NCI-H128 (cell line): ENCODE results near the gene FAM3B.
"Not testable (repeated sequence)": the region's sequence is repeated elsewhere in the genome, so short reads cannot be mapped to it uniquely, and the experiment has no call there.

Experiments used
- DNase-seq: peaks from one replicate; lab custom pipeline; 2025; ENCODE audit not compliant: unreplicated experiment; lab: John Stamatoyannopoulos, UW

Gene FAM3B, protein sequence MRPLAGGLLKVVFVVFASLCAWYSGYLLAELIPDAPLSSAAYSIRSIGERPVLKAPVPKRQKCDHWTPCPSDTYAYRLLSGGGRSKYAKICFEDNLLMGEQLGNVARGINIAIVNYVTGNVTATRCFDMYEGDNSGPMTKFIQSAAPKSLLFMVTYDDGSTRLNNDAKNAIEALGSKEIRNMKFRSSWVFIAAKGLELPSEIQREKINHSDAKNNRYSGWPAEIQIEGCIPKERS

DNA sequence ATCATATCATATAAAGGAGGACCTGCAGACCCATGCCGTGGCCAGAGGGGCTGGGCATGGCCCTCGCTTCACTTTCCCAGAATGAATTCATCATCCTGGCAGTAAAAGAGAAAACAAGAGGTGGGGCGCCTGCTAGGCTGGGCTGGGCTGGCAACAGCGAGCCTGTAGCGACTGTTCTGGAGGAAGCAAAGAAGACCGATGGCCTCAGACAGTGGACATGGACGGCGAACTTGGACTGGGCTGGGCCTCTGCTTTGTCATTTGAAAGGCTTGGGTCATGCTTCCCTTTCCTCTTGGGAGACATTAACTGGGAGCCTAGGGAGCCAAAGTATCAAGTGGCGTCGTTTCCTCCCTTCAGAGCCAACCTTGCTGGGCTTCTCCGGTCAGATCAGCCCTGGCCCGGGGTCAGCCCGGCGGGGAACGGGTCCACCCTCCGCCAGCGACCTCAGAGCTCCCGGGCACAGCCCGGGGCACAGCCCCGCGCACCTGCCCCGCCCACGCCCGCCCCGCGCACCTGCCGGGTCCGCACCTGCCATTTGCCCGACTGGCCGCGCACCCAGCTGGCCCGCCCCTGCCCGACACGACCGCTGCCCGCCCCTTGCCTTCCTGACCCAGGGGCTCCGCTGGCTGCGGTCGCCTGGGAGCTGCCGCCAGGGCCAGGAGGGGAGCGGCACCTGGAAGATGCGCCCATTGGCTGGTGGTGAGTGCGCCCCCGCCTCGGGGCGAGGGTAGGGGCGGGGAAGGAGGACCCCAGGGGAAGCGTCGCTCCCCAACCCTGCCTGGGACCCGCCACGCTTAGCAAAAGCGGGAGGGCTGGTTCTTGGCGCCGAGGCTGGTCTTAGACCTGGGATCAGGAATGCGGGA is at the start of gene FAM3B:
Gene FAM3B, plus strand, starts transcription at position 602 of the 863 bp plus-strand sequence. Its CDS starts 79 bp downstream, at position 681.
- DNase-seq, result peak; percentile 32

DNA sequence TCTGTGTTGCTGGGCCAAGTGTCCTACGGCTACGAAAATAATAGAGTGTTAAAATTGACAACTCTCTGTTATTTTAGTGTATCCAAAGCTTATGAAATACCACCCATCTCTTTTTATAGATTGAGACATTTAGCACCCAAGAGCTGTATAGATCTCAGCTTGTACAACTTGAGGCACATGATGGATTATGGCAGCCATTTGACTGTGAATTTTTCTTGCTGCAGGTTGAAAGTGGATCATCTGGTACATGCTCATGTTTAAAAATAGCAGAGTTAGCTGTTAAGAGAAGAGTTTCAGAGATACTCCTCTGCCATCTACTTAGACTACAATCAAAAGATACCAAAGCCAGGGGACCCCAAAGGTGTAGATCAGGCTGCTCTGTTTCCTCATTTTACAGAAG is 49.3 kb upstream of the FAM3B start:
- no peak for DNase-seq

DNA sequence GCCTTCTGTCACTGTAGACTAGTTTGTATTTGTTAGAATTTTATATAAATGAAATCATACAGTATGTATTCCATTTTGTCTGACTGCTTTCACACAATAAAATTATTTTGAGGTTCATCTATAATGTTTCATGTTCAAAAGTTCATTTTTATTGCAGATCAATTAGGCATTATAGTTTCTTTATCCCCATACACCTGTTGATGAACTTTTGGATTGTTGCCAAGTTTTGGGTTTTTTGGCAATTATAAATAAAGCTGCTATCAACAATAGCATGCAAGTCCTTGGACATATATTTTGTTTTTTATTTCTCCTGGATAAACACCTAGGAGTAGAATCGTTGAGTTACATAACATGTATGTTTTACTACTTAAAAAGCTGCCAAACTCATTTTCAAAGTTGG is 47.1 kb upstream of the FAM3B start:
- no peak for DNase-seq

DNA sequence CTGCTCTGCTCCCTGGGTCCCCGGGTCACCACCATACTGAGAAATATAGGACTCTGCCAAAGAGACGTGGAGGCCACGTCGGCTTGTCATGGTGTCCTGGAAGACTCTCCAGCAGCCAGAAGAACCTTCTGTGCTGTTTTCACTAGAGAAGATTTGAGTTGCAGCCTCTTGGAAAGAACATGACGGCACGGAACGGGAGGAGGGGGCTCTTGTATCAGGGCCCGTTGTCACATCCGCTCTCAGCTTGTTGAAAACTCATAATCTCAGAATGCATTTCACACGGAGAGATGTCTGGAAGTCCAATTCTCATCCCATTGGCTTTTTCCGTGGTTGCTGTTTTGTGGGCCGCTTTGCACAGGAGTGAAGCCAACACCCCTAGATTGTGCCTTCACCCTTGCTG is 39.4 kb upstream of the FAM3B start:
- DNase-seq, result no peak

DNA sequence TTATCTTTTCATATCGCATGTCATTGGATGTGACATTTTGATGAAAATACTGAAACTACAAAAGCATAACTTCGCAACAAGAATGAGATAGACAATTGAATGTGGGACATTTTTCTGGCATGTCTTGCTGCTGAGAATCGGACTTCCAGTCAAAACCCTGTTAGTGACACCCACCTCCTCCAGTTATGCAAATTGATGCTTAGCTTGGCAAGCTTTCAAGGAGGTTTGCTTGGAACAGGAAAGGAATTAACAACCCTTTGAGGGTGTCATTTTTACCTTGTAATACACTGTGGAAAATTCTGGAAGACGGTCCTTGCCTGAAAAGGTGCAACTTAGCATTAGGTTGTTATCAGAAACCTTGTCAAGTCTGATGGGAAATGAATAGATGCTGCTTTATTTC is 38.8 kb upstream of the FAM3B start:
- no peak for DNase-seq

DNA sequence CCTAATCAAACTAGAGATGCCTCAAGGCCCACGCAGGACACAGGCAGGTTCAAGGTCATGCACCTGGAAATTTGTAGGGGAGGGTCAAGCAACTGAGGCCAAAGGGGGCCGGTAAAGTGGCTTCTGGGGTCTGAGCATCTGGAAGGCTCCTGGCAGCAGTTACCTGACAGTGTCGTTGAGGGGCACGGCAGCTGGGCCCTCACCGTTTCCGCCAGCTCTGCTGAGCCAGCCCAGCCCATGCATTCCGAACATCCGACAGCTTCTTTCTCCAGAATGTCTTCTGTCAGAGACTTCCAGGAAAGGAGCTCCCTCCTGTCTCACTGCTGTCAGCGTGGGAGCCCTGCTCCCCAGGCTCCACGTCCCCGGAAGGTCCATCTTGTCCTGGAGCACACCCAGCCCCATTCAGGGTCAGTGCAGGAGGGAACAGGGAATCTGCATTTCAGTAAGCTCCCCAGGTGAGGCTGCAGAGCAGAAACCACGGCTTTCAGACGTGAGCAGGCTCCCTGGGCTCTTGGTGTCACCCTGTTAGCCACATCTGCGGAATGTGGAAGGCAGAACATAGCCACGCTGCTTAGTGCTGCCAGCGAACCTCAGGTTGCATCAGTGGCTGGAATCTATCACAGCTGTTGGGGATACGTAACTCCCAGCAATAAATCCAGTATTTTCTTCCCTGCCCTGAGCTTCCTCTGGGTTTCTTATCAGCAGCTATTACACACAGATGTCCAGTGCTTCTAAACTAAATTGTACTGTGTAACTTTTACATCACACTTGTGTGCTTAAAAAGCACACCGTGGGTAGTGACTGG is 36.3 kb upstream of the FAM3B start:
- DNase-seq, result no peak

DNA sequence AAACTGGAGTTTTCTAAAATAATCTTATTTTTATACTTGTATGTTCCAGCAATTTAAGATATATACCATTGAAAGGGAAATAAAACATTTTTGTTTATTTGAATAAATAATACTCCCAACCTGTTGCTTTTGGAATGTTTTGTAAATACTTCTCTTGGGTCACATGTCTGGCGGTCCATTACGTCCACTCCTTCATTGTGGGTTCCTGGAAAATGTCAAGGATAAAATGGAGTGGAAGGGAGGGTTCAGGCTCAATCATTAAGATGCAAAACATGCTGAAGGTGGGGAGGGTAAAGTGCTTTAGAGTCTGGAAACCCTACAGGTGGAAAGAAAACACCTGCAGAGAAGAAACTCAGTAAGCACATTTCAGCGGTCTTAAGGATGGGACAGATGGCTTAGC is 34.2 kb upstream of the FAM3B start:
- DNase-seq, result no peak

DNA sequence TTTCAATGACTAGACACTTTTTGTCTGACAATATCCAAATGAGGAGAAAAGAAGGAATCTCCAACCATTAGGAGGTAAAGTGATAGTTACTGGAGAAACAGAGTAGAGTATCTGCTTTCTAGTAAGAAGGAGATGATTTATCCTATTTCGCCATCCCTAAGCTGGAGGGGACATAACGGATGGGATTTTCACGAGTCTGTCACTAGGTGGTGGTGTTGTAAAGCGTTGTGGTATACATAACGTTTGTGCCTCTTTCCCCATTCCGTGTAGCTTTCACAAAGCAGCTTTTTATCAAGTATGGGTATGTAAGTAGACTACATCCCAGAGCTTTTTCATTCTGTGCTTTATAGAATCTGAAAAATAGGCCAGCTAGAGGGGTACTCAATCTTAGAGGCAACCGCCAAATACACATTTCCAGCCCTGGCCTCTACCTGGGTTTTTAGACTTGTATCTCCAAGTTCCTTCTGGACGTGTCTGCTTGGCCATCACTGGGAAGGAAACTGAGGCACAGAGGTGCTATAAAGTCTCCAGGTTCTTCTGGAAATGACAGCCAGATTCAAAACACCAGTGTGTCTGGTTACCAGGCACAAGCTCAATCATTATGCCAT is 33.3 kb upstream of the FAM3B start:
- DNase-seq, result peak; percentile 27

DNA sequence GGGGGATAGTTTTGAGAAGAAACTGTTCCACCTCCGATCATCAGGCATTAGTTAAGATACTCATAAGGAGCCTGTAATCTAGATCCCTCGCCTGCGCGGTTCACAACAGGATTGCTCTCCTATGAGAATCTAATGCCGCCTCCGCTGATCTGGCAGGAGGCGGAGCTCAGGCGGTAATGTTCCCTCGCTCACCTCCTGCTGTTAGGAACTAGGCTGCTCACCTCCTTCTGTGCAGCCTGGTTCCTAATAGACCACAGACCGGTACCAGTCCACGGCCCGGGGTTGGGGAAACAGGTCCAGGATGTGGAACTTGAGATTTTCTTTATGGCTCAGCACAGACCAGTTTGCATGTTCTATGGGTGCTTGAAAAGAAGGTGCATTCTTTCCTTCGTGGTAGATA is 27.2 kb upstream of the FAM3B start:
- no peak for DNase-seq

DNA sequence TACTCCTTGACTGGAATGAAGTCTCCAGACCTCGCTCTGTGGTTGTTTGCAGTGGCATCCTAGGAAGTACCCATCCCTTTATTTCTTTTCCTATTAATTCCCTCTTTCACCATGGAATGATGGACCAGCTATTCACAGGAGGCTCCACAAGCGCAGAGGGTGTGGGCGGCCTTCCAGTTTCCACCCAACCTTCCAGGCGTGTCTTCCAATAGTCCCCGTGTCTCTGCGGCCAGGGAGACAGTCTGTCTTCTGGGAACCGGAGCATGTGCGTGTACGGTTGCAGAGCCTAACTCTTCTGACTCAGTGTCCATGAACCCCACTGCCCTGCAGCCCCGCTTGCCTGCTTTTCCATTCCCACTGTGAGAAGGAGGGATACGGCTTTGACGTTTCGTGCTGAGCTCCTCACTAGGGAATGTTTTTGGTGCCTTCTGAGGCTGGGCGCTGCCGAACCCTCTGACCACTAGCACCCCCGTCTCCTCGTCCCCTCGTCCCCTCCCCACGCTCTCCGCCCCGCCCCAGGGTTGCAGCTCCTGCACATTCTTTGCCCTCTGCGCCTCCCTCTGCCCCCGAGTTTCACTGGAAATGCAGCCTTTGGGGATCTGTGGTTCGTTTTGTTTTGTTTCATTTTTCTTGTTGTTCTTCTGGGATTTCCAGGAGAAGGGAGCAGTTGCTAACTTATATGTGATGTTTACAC is 26.3 kb upstream of the FAM3B start:
- no peak for DNase-seq

DNA sequence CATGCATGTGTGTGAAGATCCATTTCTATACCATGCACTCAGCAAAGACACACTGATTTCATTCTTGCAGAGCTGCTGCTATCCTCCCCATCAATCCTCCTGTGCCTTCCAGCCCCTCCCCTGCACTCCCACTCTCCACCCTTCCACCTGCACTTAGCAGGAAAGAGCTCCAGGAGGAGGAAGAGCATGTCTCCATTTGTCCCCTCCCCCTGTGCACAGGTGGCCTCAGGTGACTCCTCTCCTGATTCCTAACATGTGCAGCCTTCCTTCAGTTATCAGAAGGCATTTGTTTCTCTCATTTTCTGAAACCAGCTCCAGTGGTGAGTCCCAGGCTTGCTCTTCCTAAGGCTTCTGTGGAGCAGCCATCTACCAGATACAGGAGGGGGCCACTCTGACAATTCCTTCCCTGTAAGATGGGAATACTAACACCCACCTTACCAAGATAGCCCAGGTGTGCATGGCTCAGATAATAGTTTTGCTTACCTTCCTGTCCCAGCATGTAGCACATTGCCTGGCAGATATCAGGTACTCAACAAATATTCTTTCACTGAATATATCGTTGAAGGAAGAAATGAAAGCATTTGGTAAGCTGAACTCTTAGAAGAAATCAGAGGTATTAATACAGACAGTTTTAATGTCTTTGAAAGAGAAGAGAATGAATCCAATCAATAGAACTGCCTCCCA is 21.9 kb upstream of the FAM3B start:
- no peak for DNase-seq

DNA sequence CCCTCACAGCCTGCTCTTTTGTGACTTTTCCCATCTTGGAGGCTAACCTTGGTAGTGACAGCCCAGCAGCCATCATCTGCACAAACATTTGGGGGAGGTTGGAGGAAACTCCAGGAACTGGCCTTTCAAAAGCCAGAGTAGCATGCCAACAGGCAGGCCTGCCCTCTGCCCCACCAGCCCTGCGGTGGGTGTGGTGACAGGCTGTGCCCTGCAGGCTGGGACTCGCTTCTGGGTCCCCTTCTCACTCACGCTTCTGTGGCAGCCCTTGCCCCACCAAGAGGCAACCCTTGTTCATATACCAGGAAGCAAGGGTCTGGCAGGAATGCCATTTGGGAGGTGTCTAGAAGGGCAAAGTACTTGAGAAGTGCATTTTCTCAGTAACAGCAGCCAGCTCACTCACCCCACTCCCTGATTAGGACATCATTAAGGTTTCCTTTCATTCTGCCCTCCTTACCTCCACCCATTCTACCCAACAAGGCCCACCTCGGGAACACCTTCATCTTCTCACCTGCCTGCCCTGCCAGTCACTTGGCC is 20.8 kb upstream of the FAM3B start:
- DNase-seq, result no peak

DNA sequence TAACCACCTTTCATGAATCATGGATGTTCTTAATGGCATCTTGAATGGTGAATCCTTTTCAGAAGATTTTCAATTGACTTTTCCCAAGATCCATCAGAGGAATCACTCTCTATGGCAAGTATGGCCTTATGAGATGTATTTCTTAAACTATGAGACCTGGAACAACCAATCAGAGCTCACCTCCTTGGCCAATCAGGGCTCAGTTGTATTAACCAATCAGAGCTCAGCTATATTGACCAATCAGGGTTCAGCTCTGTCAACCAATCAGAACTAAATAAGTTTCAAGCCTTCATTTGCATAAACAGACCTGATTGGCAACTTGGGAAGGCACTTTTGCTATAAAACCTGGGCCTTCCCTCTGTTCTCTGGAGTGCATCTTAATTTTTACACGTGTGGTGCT is 13.6 kb upstream of the FAM3B start:
- no peak for DNase-seq

DNA sequence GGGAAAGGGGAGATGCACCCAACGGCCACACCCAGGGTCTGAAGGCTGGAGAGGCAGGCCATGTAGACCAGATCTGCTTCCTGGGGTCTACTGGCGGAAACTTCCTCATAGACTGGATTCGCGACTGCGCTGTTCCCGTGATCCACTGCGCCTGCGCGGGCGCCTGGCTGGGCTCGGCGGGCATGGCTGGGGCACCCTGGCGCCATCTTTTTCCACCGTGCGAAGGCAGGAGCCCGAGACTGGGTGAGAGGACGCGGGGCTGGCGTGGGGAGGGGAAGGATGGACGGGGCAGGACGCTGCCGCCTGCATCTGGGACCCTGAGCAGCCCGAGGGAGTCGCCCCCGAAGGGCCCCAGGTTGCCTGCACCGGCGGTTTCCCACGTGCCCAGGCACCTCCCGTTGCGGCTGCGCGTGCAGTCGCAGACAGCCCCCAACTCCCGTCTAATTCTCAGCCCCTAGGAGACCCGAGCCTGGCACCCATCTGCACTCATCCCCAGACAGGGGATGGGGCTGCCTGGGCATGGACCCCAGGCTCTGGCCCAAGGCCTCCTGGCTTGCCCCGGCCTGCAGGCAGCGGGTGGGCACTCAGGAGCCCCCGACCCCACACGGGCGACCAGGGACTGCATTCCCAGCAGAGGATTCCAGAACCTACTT is 12.4 kb upstream of the FAM3B start:
- DNase-seq, result no peak

DNA sequence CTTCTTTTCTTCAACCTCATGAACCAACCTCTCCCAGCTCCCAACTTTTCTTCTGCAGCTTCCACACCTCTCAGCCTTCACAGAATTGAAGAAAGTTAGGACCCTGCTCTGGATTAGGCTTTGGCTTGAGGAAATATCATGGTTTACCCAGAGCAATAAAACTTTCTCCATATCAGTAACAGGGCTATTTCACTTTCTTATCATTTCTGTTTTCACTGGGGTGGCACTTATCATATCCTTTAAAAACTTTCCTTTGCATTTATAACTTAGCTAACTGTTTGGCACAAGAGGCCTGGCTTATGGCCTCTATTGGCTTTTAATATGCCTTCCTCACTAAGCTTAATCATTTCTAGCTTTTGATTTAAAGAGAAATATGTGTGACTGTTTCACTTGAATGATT is 9.4 kb upstream of the FAM3B start:
- DNase-seq, result no peak

DNA sequence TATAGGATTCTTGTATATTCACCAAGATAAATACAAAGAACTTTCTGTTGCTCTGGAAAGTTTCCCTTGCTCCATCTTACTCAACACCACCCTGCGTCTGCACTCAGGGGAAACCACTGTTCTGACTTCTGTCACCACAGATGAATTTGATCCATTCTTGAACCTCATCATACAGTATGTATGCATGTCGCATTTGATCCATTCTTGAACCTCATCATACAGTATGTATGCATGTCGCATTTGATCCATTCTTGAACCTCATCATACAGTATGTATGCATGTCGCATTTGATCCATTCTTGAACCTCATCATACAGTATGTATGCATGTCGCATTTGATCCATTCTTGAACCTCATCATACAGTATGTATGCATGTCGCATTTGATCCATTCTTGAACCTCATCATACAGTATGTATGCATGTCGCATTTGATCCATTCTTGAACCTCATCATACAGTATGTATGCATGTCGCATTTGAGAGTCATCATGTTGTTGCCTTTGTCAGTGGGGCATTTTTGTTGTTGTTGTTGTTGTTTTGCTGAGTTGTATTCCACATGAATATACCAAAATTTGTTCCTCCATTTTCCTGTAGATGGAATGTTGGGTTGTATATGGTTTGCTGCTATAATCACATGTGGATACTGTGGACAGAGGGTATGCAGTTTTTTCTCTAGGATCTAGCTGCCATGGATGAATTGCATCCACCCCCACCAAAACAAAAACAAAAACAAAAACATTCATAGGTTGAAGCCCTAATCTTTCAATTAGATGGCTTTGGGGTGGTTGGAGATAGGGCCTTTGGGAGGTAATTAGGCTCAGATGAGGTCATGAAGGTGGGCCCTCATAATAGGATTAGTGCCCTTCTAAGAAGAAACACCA is 3.1 kb upstream of the FAM3B start:
- not testable (repeated sequence) for DNase-seq

DNA sequence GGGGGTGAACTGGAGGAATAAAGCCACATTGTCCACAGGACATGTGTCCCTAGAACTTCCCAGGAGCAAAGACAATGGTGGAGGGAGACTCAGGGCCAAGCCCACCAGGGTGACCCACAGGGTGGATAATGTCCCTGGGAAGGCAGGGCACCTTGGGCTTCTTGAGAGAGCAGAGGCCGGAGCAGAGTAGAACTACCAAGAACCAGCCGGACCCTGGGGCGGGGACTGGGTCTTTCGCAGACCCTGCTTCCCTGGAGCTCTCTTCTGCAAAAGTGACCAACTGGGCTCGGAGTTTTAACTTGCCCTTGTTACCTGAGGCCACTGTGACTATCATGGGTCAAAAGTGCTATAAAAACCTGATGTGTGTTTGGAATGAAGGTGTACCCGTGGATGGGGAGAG is 875 bp upstream of the FAM3B start:
- DNase-seq, result no peak

DNA sequence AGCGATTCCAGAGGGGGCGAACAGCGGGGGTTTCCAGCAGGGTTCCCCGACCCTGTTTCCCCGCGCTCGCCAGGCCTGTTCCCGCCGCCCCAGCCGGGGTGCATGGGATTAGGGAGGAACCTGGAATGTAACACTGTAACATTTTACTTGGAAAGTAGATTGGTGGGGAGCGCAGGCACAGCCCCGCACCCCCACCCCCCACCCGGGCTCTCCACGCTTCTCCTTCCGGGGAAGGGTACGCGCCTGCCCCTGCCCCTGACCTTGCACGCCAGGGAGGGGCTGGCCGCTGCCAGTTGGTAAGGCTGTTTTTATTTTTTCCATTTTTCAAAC is 427 bp downstream of the FAM3B start:
- no peak for DNase-seq

DNA sequence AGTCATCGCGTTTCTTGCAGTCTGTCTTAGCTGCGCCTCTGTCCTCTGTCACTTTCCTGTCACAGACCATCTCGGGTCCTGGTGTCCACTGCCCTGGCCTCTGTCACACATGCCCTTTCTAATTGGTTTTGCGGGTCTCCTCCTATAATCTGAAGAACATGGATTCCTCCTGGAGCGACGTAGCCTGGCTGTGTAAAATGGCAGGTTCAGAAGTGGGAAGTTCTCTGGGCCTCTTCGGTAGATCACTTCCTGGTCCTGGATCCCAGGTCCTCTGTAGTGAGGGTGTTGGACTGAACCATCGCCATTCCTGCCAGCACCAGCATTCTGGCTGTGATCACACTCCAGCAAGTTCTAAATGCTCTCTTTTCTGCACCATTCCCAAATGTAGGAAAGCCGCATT is 857 bp downstream of the FAM3B start:
- no peak for DNase-seq
